ENCODE data around the gene ABCC10.

Gene ABCC10

GRCh38 chr6:43471399-43471798, 44.1 kb downstream of the ABCC10 start:
- no peak for DNase-seq

GRCh38 chr6:43472515-43472914, 45.2 kb downstream of the ABCC10 start:
- DNase-seq: no peak

- no peak for DNase-seq
Observed at GRCh38 chr6:43475516-43475915, 48.2 kb downstream of the ABCC10 start.

- no peak for DNase-seq
Observed at GRCh38 chr6:43476746-43477145, 49.4 kb downstream of the ABCC10 start.

- DNase-seq: peak; percentile 71
Observed at GRCh38 chr6:43477235-43478007, 50.1 kb downstream of the ABCC10 start, which contains the start of gene TJAP1. Gene TJAP1, plus strand, starts transcription at chr6:43477570. Its CDS starts 21,432 bp downstream, at chr6:43499002.

GRCh38 chr6:43478008-43478372, 50.6 kb downstream of the ABCC10 start:
- DNase-seq: no peak

- DNase-seq: no peak
Observed at GRCh38 chr6:43481075-43481474, 53.7 kb downstream of the ABCC10 start.

GRCh38 chr6:43481591-43482236, 54.4 kb downstream of the ABCC10 start:
- no peak for DNase-seq

GRCh38 chr6:43488667-43489276, 61.4 kb downstream of the ABCC10 start:
- no peak for DNase-seq

GRCh38 chr6:43489277-43490072, 62.1 kb downstream of the ABCC10 start:
- DNase-seq: no peak

- no peak for DNase-seq
Observed at GRCh38 chr6:43490523-43490939, 63.2 kb downstream of the ABCC10 start.

- no peak for DNase-seq
Observed at GRCh38 chr6:43491750-43492661, 64.7 kb downstream of the ABCC10 start.

- no peak for DNase-seq
Observed at GRCh38 chr6:43492673-43493072, 65.3 kb downstream of the ABCC10 start.

GRCh38 chr6:43493230-43493629, 65.9 kb downstream of the ABCC10 start:
- DNase-seq: no peak

- DNase-seq: no peak
Observed at GRCh38 chr6:43493833-43494232, 66.5 kb downstream of the ABCC10 start.

GRCh38 chr6:43494321-43494720, 67.0 kb downstream of the ABCC10 start:
- no peak for DNase-seq

- DNase-seq: no peak
Observed at GRCh38 chr6:43494766-43495165, 67.4 kb downstream of the ABCC10 start.

- DNase-seq: no peak
Observed at GRCh38 chr6:43495409-43495941, 68.1 kb downstream of the ABCC10 start.

GRCh38 chr6:43496370-43497128, 69.2 kb downstream of the ABCC10 start:
- no peak for DNase-seq

GRCh38 chr6:43497129-43497396, 69.7 kb downstream of the ABCC10 start:
- DNase-seq: no peak

- no peak for DNase-seq
Observed at GRCh38 chr6:43497689-43498088, 70.3 kb downstream of the ABCC10 start.
